ENCODE data around the gene SLU7. TPM values are rescaled to one million over a fixed set of nuclear protein-coding genes. Genes with fewer than 3 reads are reported as not detected.

Gene SLU7
- total and polyA plus RNA-seq, 9 of the 15 experiments (the other 6 are each of a cell fraction or from before 2014, with no cell fraction given): 42.1 to 65.7 (median 54.8) TPM

DNA sequence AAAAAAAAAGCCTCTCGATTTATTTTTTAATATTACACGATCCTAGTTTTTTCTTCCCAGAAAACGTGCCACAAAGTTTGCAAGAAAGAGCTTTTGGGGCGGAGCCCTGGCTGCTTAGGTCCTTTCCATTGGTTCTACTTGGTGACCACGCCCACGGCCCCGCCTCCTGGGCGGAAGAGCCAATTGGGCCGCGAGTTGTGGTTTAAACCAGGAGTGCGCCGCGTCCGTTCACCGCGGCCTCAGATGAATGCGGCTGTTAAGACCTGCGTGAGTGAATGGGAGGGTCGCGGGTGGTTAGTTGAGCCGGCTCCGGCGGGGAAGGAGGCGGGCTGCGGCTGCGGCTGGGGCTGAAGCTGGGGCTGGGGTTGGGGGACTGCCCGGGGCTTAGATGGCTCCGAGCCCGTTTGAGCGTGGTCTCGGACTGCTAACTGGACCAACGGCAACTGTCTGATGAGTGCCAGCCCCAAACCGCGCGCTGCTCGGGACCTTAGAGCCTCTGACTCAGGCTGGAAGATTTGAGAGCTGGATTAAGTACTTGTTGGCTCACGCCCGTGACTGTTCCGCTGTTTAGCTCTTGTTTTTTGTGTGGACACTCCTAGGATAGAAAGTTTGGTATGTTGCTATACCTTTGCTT lies 2.9 kb upstream of the SLU7 start, which contains the start of gene PTTG1 (continued):
- peak; percentile 88 for TF ChIP-seq SP1 (CRISPR knock-in tag; IDR thresholded peaks at IDR 0.05)
- TF ChIP-seq, protein P1, sequence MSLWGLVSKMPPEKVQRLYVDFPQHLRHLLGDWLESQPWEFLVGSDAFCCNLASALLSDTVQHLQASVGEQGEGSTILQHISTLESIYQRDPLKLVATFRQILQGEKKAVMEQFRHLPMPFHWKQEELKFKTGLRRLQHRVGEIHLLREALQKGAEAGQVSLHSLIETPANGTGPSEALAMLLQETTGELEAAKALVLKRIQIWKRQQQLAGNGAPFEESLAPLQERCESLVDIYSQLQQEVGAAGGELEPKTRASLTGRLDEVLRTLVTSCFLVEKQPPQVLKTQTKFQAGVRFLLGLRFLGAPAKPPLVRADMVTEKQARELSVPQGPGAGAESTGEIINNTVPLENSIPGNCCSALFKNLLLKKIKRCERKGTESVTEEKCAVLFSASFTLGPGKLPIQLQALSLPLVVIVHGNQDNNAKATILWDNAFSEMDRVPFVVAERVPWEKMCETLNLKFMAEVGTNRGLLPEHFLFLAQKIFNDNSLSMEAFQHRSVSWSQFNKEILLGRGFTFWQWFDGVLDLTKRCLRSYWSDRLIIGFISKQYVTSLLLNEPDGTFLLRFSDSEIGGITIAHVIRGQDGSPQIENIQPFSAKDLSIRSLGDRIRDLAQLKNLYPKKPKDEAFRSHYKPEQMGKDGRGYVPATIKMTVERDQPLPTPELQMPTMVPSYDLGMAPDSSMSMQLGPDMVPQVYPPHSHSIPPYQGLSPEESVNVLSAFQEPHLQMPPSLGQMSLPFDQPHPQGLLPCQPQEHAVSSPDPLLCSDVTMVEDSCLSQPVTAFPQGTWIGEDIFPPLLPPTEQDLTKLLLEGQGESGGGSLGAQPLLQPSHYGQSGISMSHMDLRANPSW (CRISPR knock-in tag; IDR thresholded peaks at IDR 0.05): no peak
- TF ChIP-seq BRD9 (IDR thresholded peaks at IDR 0.05; ENCODE audit: low read depth, partially characterized antibody): no peak
- TF ChIP-seq, protein P2, sequence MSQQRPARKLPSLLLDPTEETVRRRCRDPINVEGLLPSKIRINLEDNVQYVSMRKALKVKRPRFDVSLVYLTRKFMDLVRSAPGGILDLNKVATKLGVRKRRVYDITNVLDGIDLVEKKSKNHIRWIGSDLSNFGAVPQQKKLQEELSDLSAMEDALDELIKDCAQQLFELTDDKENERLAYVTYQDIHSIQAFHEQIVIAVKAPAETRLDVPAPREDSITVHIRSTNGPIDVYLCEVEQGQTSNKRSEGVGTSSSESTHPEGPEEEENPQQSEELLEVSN (IDR thresholded peaks at IDR 0.05; ENCODE audit: borderline replicate concordance in 1 of 2, extremely low read depth in 1 of 2, insufficient read depth in 1 of 2, insufficient read length in 1 of 2, low read depth in 1 of 2, low read length in 1 of 2, poor library complexity in 1 of 2, severe bottlenecking in 1 of 2): peak in 1 of 2 experiments; percentile 62
- peak in 2 of 3 experiments; percentile 43 to 58 for TF ChIP-seq YY1 (IDR thresholded peaks at IDR 0.05; ENCODE audit: borderline replicate concordance in 1 of 3, control insufficient read depth in 1 of 3, extremely low read depth in 1 of 3, insufficient read depth in 3 of 3, insufficient read length in 1 of 3, insufficient replicate concordance in 2 of 3, low read depth in 1 of 3, low read length in 2 of 3)
- peak; percentile 87 for TF ChIP-seq CXXC5 (CRISPR knock-in tag; IDR thresholded peaks at IDR 0.05)
- TF ChIP-seq, protein P3, sequence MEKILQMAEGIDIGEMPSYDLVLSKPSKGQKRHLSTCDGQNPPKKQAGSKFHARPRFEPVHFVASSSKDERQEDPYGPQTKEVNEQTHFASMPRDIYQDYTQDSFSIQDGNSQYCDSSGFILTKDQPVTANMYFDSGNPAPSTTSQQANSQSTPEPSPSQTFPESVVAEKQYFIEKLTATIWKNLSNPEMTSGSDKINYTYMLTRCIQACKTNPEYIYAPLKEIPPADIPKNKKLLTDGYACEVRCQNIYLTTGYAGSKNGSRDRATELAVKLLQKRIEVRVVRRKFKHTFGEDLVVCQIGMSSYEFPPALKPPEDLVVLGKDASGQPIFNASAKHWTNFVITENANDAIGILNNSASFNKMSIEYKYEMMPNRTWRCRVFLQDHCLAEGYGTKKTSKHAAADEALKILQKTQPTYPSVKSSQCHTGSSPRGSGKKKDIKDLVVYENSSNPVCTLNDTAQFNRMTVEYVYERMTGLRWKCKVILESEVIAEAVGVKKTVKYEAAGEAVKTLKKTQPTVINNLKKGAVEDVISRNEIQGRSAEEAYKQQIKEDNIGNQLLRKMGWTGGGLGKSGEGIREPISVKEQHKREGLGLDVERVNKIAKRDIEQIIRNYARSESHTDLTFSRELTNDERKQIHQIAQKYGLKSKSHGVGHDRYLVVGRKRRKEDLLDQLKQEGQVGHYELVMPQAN (IDR thresholded peaks at IDR 0.05; ENCODE audit: borderline replicate concordance): peak; percentile 72
- peak; percentile 72; the same call in 1 of the 2 replicates for TF ChIP-seq ESRRA (IDR thresholded peaks at IDR 0.05; ENCODE audit: borderline replicate concordance, low read depth)
- TF ChIP-seq TOE1 (IDR thresholded peaks at IDR 0.05; ENCODE audit: borderline replicate concordance): peak; percentile 60; the same call in 1 of the 2 replicates
- TF ChIP-seq TOE1 (CRISPR knock-in tag; IDR thresholded peaks at IDR 0.05; ENCODE audit: borderline replicate concordance, low read depth): no peak
- no peak for TF ChIP-seq ARHGAP35 (IDR thresholded peaks at IDR 0.05; ENCODE audit: partially characterized antibody)
- TF ChIP-seq CBX1 (IDR thresholded peaks at IDR 0.05; ENCODE audit: low read depth): 0 out of 2 replicates have a peak, but pooled peaks have one; percentile 74
- peak; percentile 63 for TF ChIP-seq NEUROD1 (IDR thresholded peaks at IDR 0.05; ENCODE audit: borderline replicate concordance, low read depth, low read length, partially characterized antibody)
- peak; percentile 55; the same call in 1 of the 2 replicates for TF ChIP-seq ZBTB7A (IDR thresholded peaks at IDR 0.05; ENCODE audit: borderline replicate concordance, control insufficient read depth, low read depth, low read length)
- no peak for TF ChIP-seq CSDE1 (IDR thresholded peaks at IDR 0.05)
- peak; percentile 56; the same call in 1 of the 2 replicates for TF ChIP-seq DPF2 (IDR thresholded peaks at IDR 0.05)
- TF ChIP-seq, protein P4, sequence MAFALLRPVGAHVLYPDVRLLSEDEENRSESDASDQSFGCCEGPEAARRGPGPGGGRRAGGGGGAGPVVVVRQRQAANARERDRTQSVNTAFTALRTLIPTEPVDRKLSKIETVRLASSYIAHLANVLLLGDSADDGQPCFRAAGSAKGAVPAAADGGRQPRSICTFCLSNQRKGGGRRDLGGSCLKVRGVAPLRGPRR (CRISPR knock-in tag; IDR thresholded peaks at IDR 0.05): no peak
